ENCODE measurements around the gene SYCE3. TPM values are rescaled to one million over a fixed set of nuclear protein-coding genes. Genes with fewer than 3 reads are reported as not detected.
"Not testable (repeated sequence)": the region's sequence is repeated elsewhere in the genome, so short reads cannot be mapped to it uniquely, and the experiment has no call there.

The SYCE3 gene
- total RNA-seq, 1 experiment from 2014 or later: 1.3 TPM

DNA sequence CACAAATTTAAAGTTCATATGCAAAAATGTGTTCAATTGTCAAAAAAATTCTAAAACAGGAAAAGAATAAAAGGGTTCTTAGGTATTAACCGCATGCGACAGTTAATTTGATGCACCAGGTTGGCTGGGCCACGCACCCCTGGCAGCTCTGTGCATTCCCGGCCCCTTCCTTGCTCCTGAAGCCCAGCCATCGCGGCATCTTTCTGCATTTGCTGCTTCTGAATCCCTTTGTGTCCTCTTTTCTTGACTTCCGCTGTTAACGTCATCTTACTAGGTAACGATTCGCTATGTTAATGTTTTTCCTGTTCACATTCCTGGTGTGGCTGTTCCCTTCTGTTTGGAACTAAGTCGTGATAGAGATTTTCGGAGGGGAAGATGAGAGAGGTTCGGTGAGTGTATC, 25.0 kb downstream of the SYCE3 start:
- TF ChIP-seq EZH2 (IDR thresholded peaks at IDR 0.05; ENCODE audit: low read length, unreplicated experiment): no peak
- no peak for TF ChIP-seq EZH2phosphoT487 (IDR thresholded peaks at IDR 0.05; ENCODE audit: borderline replicate concordance, low read length)
- TF ChIP-seq, protein P1, sequence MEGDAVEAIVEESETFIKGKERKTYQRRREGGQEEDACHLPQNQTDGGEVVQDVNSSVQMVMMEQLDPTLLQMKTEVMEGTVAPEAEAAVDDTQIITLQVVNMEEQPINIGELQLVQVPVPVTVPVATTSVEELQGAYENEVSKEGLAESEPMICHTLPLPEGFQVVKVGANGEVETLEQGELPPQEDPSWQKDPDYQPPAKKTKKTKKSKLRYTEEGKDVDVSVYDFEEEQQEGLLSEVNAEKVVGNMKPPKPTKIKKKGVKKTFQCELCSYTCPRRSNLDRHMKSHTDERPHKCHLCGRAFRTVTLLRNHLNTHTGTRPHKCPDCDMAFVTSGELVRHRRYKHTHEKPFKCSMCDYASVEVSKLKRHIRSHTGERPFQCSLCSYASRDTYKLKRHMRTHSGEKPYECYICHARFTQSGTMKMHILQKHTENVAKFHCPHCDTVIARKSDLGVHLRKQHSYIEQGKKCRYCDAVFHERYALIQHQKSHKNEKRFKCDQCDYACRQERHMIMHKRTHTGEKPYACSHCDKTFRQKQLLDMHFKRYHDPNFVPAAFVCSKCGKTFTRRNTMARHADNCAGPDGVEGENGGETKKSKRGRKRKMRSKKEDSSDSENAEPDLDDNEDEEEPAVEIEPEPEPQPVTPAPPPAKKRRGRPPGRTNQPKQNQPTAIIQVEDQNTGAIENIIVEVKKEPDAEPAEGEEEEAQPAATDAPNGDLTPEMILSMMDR (conservative IDR thresholded peaks at IDR 0.05; ENCODE audit: low read depth, low read length): no peak
- Histone ChIP-seq H3K9me3 (ENCODE audit: low read length) (no peaks in the 10 kb centered on the region), H3K4me3 (ENCODE audit: low read length) (no peak overlapping the region), H3K36me3 (ENCODE audit: low read depth, low read length) (no peaks in the 10 kb centered on the region), H3F3A (ENCODE audit: low read length, unreplicated experiment) (no peaks in the 10 kb centered on the region), H2AFZ (ENCODE audit: low read length) (no peak overlapping the region), H3K9me2 (replicated peaks; ENCODE audit: low read length) (no peaks in the 10 kb centered on the region), H3K4me1 (ENCODE audit: insufficient read depth, low read length) (peaks cover 19% of the 10 kb centered on the region), H3K4me2 (ENCODE audit: low read length) (no peak overlapping the region), H3K27me3 (ENCODE audit: low read length) (no peaks in the 10 kb centered on the region), H3K27ac (ENCODE audit: low read length) (peak overlapping the region; percentile 41; the same call in 1 of the 2 replicates), H3K9ac (ENCODE audit: low read length) (no peak overlapping the region), H4K20me1 (ENCODE audit: low read length) (no peaks in the 10 kb centered on the region), H3K79me2 (ENCODE audit: low read length) (no peaks in the 10 kb centered on the region)
- DNase-seq (no peak), ATAC-seq (no peak)
- ChIA-PET CTCF (no interaction called here), POLR2A (ENCODE audit: unreplicated experiment) (no interaction called here)
- no TSS peak for BruUV-seq (replicated peaks)
- intact Hi-C loops (cut with micrococcal nuclease): no loop called here

DNA sequence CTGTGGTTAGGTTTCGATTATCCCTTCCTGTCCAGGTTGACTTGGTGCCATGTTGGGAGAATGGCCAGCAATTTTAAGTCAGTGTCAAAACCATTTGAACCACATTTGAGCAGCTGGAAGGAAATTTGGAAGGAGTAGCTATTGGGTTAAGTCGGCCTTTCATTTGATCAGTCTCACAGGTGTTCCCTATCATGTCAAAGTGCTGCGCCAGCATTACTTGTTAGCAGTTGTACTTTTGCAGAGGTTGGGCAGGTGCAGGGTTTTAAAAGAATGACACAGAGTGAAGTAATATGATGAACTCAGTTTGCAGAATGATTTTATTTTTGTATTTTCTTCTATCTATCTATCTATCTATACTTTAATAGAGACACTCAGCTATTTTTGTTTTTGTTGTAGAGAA, 26.5 kb downstream of the SYCE3 start:
- Histone ChIP-seq H3K27me3 (ENCODE audit: low read length) (no peaks in the 10 kb centered on the region), H3K9me3 (ENCODE audit: low read length) (no peaks in the 10 kb centered on the region), H3K36me3 (ENCODE audit: low read depth, low read length) (no peaks in the 10 kb centered on the region), H3K4me3 (ENCODE audit: low read length) (no peak overlapping the region), H4K20me1 (ENCODE audit: low read length) (no peaks in the 10 kb centered on the region), H3F3A (ENCODE audit: low read length, unreplicated experiment) (no peaks in the 10 kb centered on the region), H3K4me2 (ENCODE audit: low read length) (no peak overlapping the region), H3K79me2 (ENCODE audit: low read length) (no peaks in the 10 kb centered on the region), H3K9me2 (replicated peaks; ENCODE audit: low read length) (no peaks in the 10 kb centered on the region), H3K27ac (ENCODE audit: low read length) (no peak overlapping the region), H3K4me1 (ENCODE audit: insufficient read depth, low read length) (peaks cover 21% of the 10 kb centered on the region), H3K9ac (ENCODE audit: low read length) (no peak overlapping the region), H2AFZ (ENCODE audit: low read length) (no peak overlapping the region)
- POLR2A ChIA-PET (ENCODE audit: unreplicated experiment): no interaction called here
- CTCF ChIA-PET: interaction anchor here (0.6 kb wide), 1 partner anchor 9 kb away, joined by 12 read pairs; no protein-coding TSS in a partner anchor
- ATAC-seq (no peak), DNase-seq (no peak)
- no TSS peak for BruUV-seq (replicated peaks)
- intact Hi-C loops (cut with micrococcal nuclease): no loop called here
- TF ChIP-seq EZH2phosphoT487 (IDR thresholded peaks at IDR 0.05; ENCODE audit: borderline replicate concordance, low read length) (no peak), EZH2 (IDR thresholded peaks at IDR 0.05; ENCODE audit: low read length, unreplicated experiment) (no peak)
- TF ChIP-seq, protein P1 (conservative IDR thresholded peaks at IDR 0.05; ENCODE audit: low read depth, low read length): no peak

DNA sequence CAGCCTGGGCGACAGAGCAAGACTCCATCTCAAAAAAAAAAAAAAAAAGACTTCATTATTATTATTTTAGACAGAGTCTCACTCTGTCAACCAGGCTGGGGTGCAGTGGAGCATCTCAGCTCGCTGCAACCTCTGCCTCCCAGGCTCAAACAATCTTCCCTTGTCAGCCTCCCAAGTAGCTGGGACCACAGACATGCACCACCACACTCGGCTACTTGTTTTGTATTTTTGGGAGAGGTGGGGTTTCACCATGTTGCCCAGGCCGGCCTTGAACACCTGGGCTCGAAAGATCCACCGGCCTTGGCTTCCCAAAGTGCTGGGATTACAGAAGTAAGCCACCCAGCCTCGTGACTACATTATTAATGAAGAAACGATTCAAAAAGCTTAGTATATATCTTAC, 27.6 kb downstream of the SYCE3 start:
- TF ChIP-seq, protein P1 (conservative IDR thresholded peaks at IDR 0.05; ENCODE audit: low read depth, low read length): no peak
- TF ChIP-seq EZH2phosphoT487 (IDR thresholded peaks at IDR 0.05; ENCODE audit: borderline replicate concordance, low read length) (no peak), EZH2 (IDR thresholded peaks at IDR 0.05; ENCODE audit: low read length, unreplicated experiment) (no peak)
- Histone ChIP-seq H3K9me3 (ENCODE audit: low read length) (no peaks in the 10 kb centered on the region), H3K79me2 (ENCODE audit: low read length) (no peaks in the 10 kb centered on the region), H3K27me3 (ENCODE audit: low read length) (no peaks in the 10 kb centered on the region), H3F3A (ENCODE audit: low read length, unreplicated experiment) (no peaks in the 10 kb centered on the region), H4K20me1 (ENCODE audit: low read length) (no peaks in the 10 kb centered on the region), H3K27ac (ENCODE audit: low read length) (no peak overlapping the region), H3K9me2 (replicated peaks; ENCODE audit: low read length) (no peaks in the 10 kb centered on the region), H3K9ac (ENCODE audit: low read length) (no peak overlapping the region), H3K4me3 (ENCODE audit: low read length) (no peak overlapping the region), H2AFZ (ENCODE audit: low read length) (no peak overlapping the region), H3K4me2 (ENCODE audit: low read length) (no peak overlapping the region), H3K36me3 (ENCODE audit: low read depth, low read length) (no peaks in the 10 kb centered on the region), H3K4me1 (ENCODE audit: insufficient read depth, low read length) (peaks cover 21% of the 10 kb centered on the region)
- no peak for DNase-seq
- POLR2A ChIA-PET (ENCODE audit: unreplicated experiment): no interaction called here
- no TSS peak for BruUV-seq (replicated peaks)
- CTCF ChIA-PET: no interaction called here
- no peak for ATAC-seq
- intact Hi-C loops (cut with micrococcal nuclease): no loop called here

DNA sequence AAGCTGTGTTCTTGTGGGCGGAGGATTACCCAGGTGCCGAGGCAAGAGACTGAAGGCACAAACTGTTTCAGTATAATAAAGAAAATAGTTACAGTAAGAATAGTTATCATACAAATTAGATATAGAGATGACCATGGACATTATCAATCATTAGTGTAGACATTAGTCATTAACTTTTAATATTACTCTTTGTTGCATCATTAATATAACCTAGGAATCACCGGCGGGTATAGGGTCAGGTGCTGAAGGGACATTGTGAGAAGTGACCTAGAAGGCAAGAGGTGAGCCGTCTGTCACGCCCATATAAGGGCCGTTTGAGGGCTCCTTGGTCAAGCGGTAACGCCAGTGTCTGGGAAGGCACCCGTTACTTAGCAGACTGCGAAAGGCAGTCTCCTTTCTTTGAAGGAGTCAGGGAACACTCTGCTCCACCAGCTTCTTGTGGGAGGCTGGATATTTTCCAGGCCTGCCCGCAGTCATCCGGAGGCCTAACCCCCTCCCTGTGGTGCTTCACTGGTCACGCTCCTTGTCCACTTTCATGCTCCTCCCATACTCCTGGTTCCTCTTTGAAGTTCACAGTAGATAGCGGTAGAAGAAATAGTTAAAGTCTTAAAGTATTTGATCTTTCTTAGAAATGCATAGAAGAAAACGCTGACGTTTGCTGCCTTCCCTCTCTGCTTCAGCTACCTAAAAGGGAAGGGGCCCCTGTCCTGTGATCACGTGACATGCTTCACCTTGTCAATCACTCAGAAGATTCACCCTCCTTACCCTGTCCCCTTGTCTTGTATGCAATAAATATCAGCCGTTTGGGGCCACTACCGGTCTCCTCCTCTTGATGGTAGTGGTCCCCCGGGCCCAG, 28.6 kb downstream of the SYCE3 start:
- H3K9me2 ChIP-seq (replicated peaks; ENCODE audit: low read length); H3K79me2 ChIP-seq (ENCODE audit: low read length); BruUV-seq (replicated peaks); H4K20me1 ChIP-seq (ENCODE audit: low read length); H2AFZ ChIP-seq (ENCODE audit: low read length); H3K4me2 ChIP-seq (ENCODE audit: low read length); H3K4me3 ChIP-seq (ENCODE audit: low read length); CTCF ChIA-PET; ATAC-seq; DNase-seq; H3K27me3 ChIP-seq (ENCODE audit: low read length); H3K9ac ChIP-seq (ENCODE audit: low read length); H3F3A ChIP-seq (ENCODE audit: low read length, unreplicated experiment); POLR2A ChIA-PET (ENCODE audit: unreplicated experiment); H3K9me3 ChIP-seq (ENCODE audit: low read length); H3K27ac ChIP-seq (ENCODE audit: low read length); H3K36me3 ChIP-seq (ENCODE audit: low read depth, low read length): not testable (repeated sequence)
- peaks cover 12% of the 10 kb centered on the region for H3K4me1 ChIP-seq (ENCODE audit: insufficient read depth, low read length)
- intact Hi-C loops (cut with micrococcal nuclease): loop anchor here (2.0 kb wide), 1 partner anchor 49 kb away; the partner anchor contains the start of gene CHKB
